Gastroesophageal sphincter (tissue), 3 donors: ENCODE results near the gene GNAO1.

ENCODE experiments used
- CTCF ChIP-seq, 4 experiments: fragments of 200-600 bp in 2 of 4; fragments of 450-650 bp in 2 of 4; sonication (generic) in 1 of 4; IDR thresholded peaks; one replicate each; pipeline ENCODE4 v1.5.1; 2017 to 2019; ENCODE audit warnings: antibody characterized with exemption in 4 of 4, mild to moderate bottlenecking in 2 of 4, moderate library complexity in 2 of 4
- POLR2AphosphoS5 ChIP-seq: sonication (generic); formaldehyde crosslinking; IDR thresholded peaks from one replicate; pipeline ENCODE4 v1.6.1; 2017; ENCODE audit warnings: antibody characterized with exemption

- no peak for TF ChIP-seq POLR2AphosphoS5
- no peak for TF ChIP-seq CTCF (IDR thresholded peaks at IDR 0.05)
Observed at GRCh38 chr16:56373003-56373402, 181.7 kb downstream of the GNAO1 start.
